K562 (cell line): ENCODE measurements around the gene PREX1. TPM values are rescaled to one million over a fixed set of nuclear protein-coding genes. Genes with fewer than 3 reads are reported as not detected.

Experiments
- FOXA1 ChIP-seq: fragments of 450-650 bp; IDR thresholded peaks from 2 replicates; pipeline ENCODE4 v1.6.1; 2016; ENCODE audit warnings: mild to moderate bottlenecking, borderline replicate concordance
- FOXP1 ChIP-seq: sonication (generic); formaldehyde crosslinking; IDR thresholded peaks from 2 replicates; pipeline ENCODE4 v1.8.0; 2022; ENCODE audit warnings: mild to moderate bottlenecking, missing genetic modification reagents
- HDAC8 ChIP-seq: fragments of 450-650 bp; IDR thresholded peaks from 2 replicates; pipeline ENCODE4 v1.6.1; 2016; ENCODE audit warnings: mild to moderate bottlenecking, missing genetic modification characterization, moderate library complexity, missing compliant biosample characterization
- ILF3 ChIP-seq: fragments of 450-650 bp; IDR thresholded peaks from 2 replicates; pipeline ENCODE4 v1.6.1; 2018; ENCODE audit warnings: antibody characterized with exemption, mild to moderate bottlenecking, moderate library complexity, borderline replicate concordance
- KAT2B ChIP-seq: IDR thresholded peaks from one replicate; pipeline ENCODE4 v1.6.1; 2012; ENCODE audit warnings: low read depth, mild to moderate bottlenecking, control low read depth, inconsistent platforms, low read length, moderate library complexity
- MTA3 ChIP-seq: fragments of 450-650 bp; formaldehyde crosslinking; IDR thresholded peaks from 2 replicates; pipeline ENCODE4 v1.6.1; 2017; ENCODE audit warnings: mild to moderate bottlenecking, borderline replicate concordance
- POLR2G ChIP-seq: fragments of 200-400 bp; formaldehyde crosslinking; IDR thresholded peaks from 2 replicates; pipeline ENCODE4 v1.6.1; 2017; ENCODE audit warnings: low read depth, mild to moderate bottlenecking, antibody characterized with exemption, low read length, moderate library complexity
- RREB1 ChIP-seq: fragments of 250-450 bp; sonication (Bioruptor Pico); IDR thresholded peaks from 2 replicates; pipeline ENCODE4 v1.4.0; 2020
- ZNF76 ChIP-seq: fragments of 250-450 bp; sonication (Bioruptor Pico); IDR thresholded peaks from 2 replicates; pipeline ENCODE4 v1.4.0; 2020; ENCODE audit warnings: mild to moderate bottlenecking, moderate library complexity, borderline replicate concordance
- polyA plus RNA-seq, 8 experiments: library from polyadenylated mRNA; depleted of rRNA in 4 of 8; stranded (reverse) in 5 of 8; unstranded in 3 of 8; fragments of >200 nt; fragmentation: Nextera tagmentation in 2 of 8; fragmentation: Illumina TruSeq in 1 of 8; extraction: Ambion mirVana in 2 of 8; extraction: Trizol in 1 of 8; gene quantifications; 2 replicates each; pipeline versions ENCODE4 v1.2.1 to v1.2.3, GENCODE V29; 2011 to 2014; ENCODE audit warnings: inconsistent platforms in 1 of 8, missing spikeins in 1 of 8
- total RNA-seq, 7 experiments: library from RNA; depleted of rRNA in 6 of 7; stranded (reverse); fragments of >200 nt in 6 of 7; fragmentation: Illumina TruSeq in 2 of 7; extraction: Trizol in 2 of 7; gene quantifications; 2 replicates each; pipeline versions ENCODE4 v1.2.1 to v1.2.3, GENCODE V29; 2011 to 2021; ENCODE audit warnings: low replicate concordance in 1 of 7
- TF ChIP-seq, protein P1 (sequence below): fragments of 450-650 bp; IDR thresholded peaks from 2 replicates; pipeline ENCODE4 v1.6.1; 2014; ENCODE audit warnings: low read depth, mild to moderate bottlenecking, moderate library complexity, borderline replicate concordance
- TF ChIP-seq, protein P2 (sequence below): fragments of 250-450 bp; sonication (Bioruptor Pico); IDR thresholded peaks from 2 replicates; pipeline ENCODE4 v1.8.0; 2021; ENCODE audit warnings: mild to moderate bottlenecking, moderate library complexity

PREX1 gene
- total and polyA plus RNA-seq, 9 of the 15 experiments (the other 6 are each of a cell fraction or from before 2014, with no cell fraction given) = 0.37 to 10.4 (median 4.8) TPM

DNA sequence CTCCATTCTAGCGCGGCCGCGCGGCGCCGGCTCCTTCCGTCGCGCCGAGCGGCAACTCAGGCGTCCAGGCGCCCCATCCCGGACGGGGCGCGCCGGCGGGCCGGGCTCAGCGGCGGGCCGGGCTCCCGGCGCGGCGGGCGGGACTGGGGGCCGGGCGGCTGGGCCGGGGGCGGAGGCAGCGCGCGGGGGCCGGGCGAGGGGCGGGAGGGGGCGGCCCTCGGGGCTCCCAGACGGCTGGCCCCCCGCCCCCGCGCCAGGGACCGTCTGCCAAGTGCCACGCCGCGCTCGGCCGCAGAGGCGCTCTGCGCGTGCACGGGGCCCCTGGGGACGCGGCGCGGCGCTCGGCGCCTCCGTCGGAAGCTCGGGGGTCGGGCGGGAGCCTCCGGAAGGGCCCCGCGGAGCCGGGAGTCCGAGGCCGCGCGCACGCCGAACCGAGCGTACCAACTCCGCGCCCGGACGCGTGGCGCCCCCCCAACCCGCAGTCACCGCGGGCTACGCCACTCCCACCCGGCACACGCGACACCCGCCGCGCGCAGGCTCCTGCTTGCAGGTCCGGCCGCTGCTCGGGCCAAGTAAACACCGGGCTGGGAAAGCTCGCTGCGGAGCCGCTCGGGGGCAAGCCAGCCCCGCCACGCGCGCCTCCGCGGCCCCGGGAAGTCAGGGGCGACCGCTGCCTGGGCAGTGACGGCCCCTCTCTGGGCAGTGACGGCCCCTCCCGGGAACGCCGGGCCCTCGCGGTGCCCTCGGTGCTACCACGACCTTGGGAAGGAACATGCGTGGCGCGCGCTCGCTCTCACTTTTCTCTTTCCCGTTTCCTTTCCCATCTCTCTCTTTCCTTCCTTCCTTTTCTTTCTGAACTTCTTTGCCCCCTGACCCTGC lies at the start of gene PREX1 (continued):
- TF ChIP-seq ILF3 = 0 out of 2 replicates have a peak, but pooled peaks have one; percentile 43
- no peak for TF ChIP-seq RREB1 (CRISPR knock-in tag)
- TF ChIP-seq POLR2G = peak; percentile 87
- TF ChIP-seq, protein P1, sequence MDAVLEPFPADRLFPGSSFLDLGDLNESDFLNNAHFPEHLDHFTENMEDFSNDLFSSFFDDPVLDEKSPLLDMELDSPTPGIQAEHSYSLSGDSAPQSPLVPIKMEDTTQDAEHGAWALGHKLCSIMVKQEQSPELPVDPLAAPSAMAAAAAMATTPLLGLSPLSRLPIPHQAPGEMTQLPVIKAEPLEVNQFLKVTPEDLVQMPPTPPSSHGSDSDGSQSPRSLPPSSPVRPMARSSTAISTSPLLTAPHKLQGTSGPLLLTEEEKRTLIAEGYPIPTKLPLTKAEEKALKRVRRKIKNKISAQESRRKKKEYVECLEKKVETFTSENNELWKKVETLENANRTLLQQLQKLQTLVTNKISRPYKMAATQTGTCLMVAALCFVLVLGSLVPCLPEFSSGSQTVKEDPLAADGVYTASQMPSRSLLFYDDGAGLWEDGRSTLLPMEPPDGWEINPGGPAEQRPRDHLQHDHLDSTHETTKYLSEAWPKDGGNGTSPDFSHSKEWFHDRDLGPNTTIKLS = peak; percentile 75
- TF ChIP-seq KAT2B = no peak
- peak; percentile 61; the same call in 1 of the 2 replicates for TF ChIP-seq ZNF76 (CRISPR knock-in tag)
- TF ChIP-seq HDAC8 (tag) = 0 out of 2 replicates have a peak, but pooled peaks have one; percentile 41
- no peak for TF ChIP-seq FOXA1
- TF ChIP-seq MTA3 = peak; percentile 47; the same call in 1 of the 2 replicates
- TF ChIP-seq, protein P2, sequence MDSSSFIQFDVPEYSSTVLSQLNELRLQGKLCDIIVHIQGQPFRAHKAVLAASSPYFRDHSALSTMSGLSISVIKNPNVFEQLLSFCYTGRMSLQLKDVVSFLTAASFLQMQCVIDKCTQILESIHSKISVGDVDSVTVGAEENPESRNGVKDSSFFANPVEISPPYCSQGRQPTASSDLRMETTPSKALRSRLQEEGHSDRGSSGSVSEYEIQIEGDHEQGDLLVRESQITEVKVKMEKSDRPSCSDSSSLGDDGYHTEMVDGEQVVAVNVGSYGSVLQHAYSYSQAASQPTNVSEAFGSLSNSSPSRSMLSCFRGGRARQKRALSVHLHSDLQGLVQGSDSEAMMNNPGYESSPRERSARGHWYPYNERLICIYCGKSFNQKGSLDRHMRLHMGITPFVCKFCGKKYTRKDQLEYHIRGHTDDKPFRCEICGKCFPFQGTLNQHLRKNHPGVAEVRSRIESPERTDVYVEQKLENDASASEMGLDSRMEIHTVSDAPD = no peak
- TF ChIP-seq FOXP1 = peak; percentile 67
